ENCODE data around the gene GMCL1.
A peak's percentile ranks its signal among the peaks of the same experiment; 100 is the strongest.
"Not testable (repeated sequence)": the region's sequence is repeated elsewhere in the genome, so short reads cannot be mapped to it uniquely, and the experiment has no call there.

GMCL1 gene

GRCh38 chr2:69830045-69830905, 815 bp downstream of the GMCL1 start:
- H3K27me3 ChIP-seq (ENCODE audit: insufficient read depth, low read depth): no peaks in the 10 kb centered on the region
- no peaks in the 10 kb centered on the region for H4K20me1 ChIP-seq (ENCODE audit: insufficient read depth)
- H3K4me2 ChIP-seq: peak overlapping the region; percentile 46
- H3K36me3 ChIP-seq (ENCODE audit: insufficient read depth): no peaks in the 10 kb centered on the region
- H3K4me3 ChIP-seq (IDR thresholded peaks at IDR 0.05; ENCODE audit: insufficient read depth, low read depth, low read length): peak overlapping the region; percentile 88
- no peak for TF ChIP-seq CTCF (conservative IDR thresholded peaks at IDR 0.05; ENCODE audit: low read depth, low read length)
- peak overlapping the region; percentile 71; the same call in 1 of the 2 replicates for H3K27ac ChIP-seq
- peak overlapping the region; percentile 57; the same call in 1 of the 2 replicates for H3K9ac ChIP-seq
- peaks cover 32% of the 10 kb centered on the region for H3K4me1 ChIP-seq (ENCODE audit: low read depth, poor library complexity, severe bottlenecking)
- H2AFZ ChIP-seq (ENCODE audit: low read depth): peak overlapping the region; percentile 92
- H3K79me2 ChIP-seq (ENCODE audit: insufficient read depth, low read depth): peaks cover 42% of the 10 kb centered on the region

- H3K9ac ChIP-seq; H3K36me3 ChIP-seq (ENCODE audit: insufficient read depth); H2AFZ ChIP-seq (ENCODE audit: low read depth); H3K4me3 ChIP-seq (IDR thresholded peaks at IDR 0.05; ENCODE audit: insufficient read depth, low read depth, low read length); H3K27me3 ChIP-seq (ENCODE audit: insufficient read depth, low read depth); H3K27ac ChIP-seq; H4K20me1 ChIP-seq (ENCODE audit: insufficient read depth): not testable (repeated sequence)
- Histone ChIP-seq H3K4me2 (peak overlapping the region; percentile 46), H3K79me2 (ENCODE audit: insufficient read depth, low read depth) (peaks cover 46% of the 10 kb centered on the region), H3K4me1 (ENCODE audit: low read depth, poor library complexity, severe bottlenecking) (peaks cover 32% of the 10 kb centered on the region)
These were observed 1.4 kb downstream of the GMCL1 start for GRCh38 chr2:69830906-69831241.

- Histone ChIP-seq H3K4me1 (ENCODE audit: low read depth, poor library complexity, severe bottlenecking) (peaks cover 37% of the 10 kb centered on the region), H3K36me3 (ENCODE audit: insufficient read depth) (no peaks in the 10 kb centered on the region), H3K4me2 (peak overlapping the region; percentile 46), H3K27ac (no peak overlapping the region), H3K27me3 (ENCODE audit: insufficient read depth, low read depth) (no peaks in the 10 kb centered on the region), H4K20me1 (ENCODE audit: insufficient read depth) (no peaks in the 10 kb centered on the region), H3K79me2 (ENCODE audit: insufficient read depth, low read depth) (peaks cover 47% of the 10 kb centered on the region), H3K4me3 (IDR thresholded peaks at IDR 0.05; ENCODE audit: insufficient read depth, low read depth, low read length) (no peak overlapping the region), H3K9ac (no peak overlapping the region), H2AFZ (ENCODE audit: low read depth) (no peak overlapping the region)
- no peak for TF ChIP-seq CTCF (conservative IDR thresholded peaks at IDR 0.05; ENCODE audit: low read depth, low read length)
These were observed 2.0 kb downstream of the GMCL1 start for GRCh38 chr2:69831354-69831905.

GRCh38 chr2:69833752-69834151, 4.3 kb downstream of the GMCL1 start:
- H3K4me1 ChIP-seq (ENCODE audit: low read depth, poor library complexity, severe bottlenecking): peaks cover 42% of the 10 kb centered on the region
- no peaks in the 10 kb centered on the region for H3K36me3 ChIP-seq (ENCODE audit: insufficient read depth)
- H3K79me2 ChIP-seq (ENCODE audit: insufficient read depth, low read depth): peaks cover 51% of the 10 kb centered on the region
- H4K20me1 ChIP-seq (ENCODE audit: insufficient read depth): no peaks in the 10 kb centered on the region
- H3K27ac ChIP-seq: no peak overlapping the region
- H2AFZ ChIP-seq (ENCODE audit: low read depth): no peak overlapping the region
- no peaks in the 10 kb centered on the region for H3K27me3 ChIP-seq (ENCODE audit: insufficient read depth, low read depth)
- no peak for TF ChIP-seq CTCF (conservative IDR thresholded peaks at IDR 0.05; ENCODE audit: low read depth, low read length)
- H3K9ac ChIP-seq: no peak overlapping the region
- H3K4me3 ChIP-seq (IDR thresholded peaks at IDR 0.05; ENCODE audit: insufficient read depth, low read depth, low read length): no peak overlapping the region
- H3K4me2 ChIP-seq: no peak overlapping the region

- no peak overlapping the region for H2AFZ ChIP-seq (ENCODE audit: low read depth)
- H3K79me2 ChIP-seq (ENCODE audit: insufficient read depth, low read depth): peaks cover 44% of the 10 kb centered on the region
- TF ChIP-seq CTCF (conservative IDR thresholded peaks at IDR 0.05; ENCODE audit: low read depth, low read length): no peak
- H4K20me1 ChIP-seq (ENCODE audit: insufficient read depth): no peaks in the 10 kb centered on the region
- H3K4me3 ChIP-seq (IDR thresholded peaks at IDR 0.05; ENCODE audit: insufficient read depth, low read depth, low read length): no peak overlapping the region
- H3K27me3 ChIP-seq (ENCODE audit: insufficient read depth, low read depth): no peaks in the 10 kb centered on the region
- no peaks in the 10 kb centered on the region for H3K36me3 ChIP-seq (ENCODE audit: insufficient read depth)
- H3K9ac ChIP-seq: no peak overlapping the region
- no peak overlapping the region for H3K27ac ChIP-seq
- H3K4me1 ChIP-seq (ENCODE audit: low read depth, poor library complexity, severe bottlenecking): peaks cover 37% of the 10 kb centered on the region
- H3K4me2 ChIP-seq: no peak overlapping the region
These were observed 6.2 kb downstream of the GMCL1 start for GRCh38 chr2:69835666-69836065.

All from KMS-11 (cell line).